PC-9 (cell line): ENCODE data around the gene SELENON. TPM values are rescaled to one million over a fixed set of nuclear protein-coding genes. Genes with fewer than 3 reads are reported as not detected.

Experiments
- BruUV-seq: library from RNA; stranded (reverse); fragments of 400-500 nt; replicated peaks from 2 replicates; lab custom pipeline; 2021; lab: Mats Ljungman, UMichigan
- CTCF ChIA-PET: fragments of 300-600 bp; sonication (Branson Sonifier 250); formaldehyde crosslinking; loops from one replicate; lab custom pipeline; 2022; ENCODE audit warnings: antibody characterized with exemption; lab: Charles Lee
- POLR2A ChIA-PET: fragments of 300-600 bp; sonication (Branson Sonifier 250); formaldehyde crosslinking; loops from one replicate; lab custom pipeline; 2022; ENCODE audit warnings: antibody characterized with exemption; ENCODE audit not compliant: unreplicated experiment; lab: Charles Lee
- DNase-seq, 2 experiments: peaks; one replicate each; pipeline versions ENCODE4 v3.0.0 to v3.0.0-alpha.2; 2015 to 2022; ENCODE audit warnings: mixed read lengths in 1 of 2
- H2AFZ ChIP-seq: fragments of 200-600 bp; sonication (generic); 2 replicates; pipeline ENCODE4 v1.8.1; 2017; ENCODE audit warnings: antibody characterized with exemption
- H3F3A ChIP-seq: fragments of 200-600 bp; sonication (generic); 2 replicates; pipeline ENCODE4 v1.8.1; 2017; ENCODE audit warnings: antibody characterized with exemption, mild to moderate bottlenecking, low read depth; ENCODE audit not compliant: insufficient read depth
- H3K27ac ChIP-seq: fragments of 200-600 bp; sonication (generic); 2 replicates; pipeline ENCODE4 v1.6.1; 2016; ENCODE audit warnings: mixed run types
- H3K27me3 ChIP-seq: fragments of 200-600 bp; sonication (generic); 2 replicates; pipeline ENCODE4 v1.6.1; 2016; ENCODE audit warnings: low read depth, mixed run types; ENCODE audit not compliant: insufficient read depth
- H3K36me3 ChIP-seq: fragments of 200-600 bp; sonication (generic); 2 replicates; pipeline ENCODE4 v1.6.1; 2016; ENCODE audit warnings: low read depth, mixed run types
- H3K4me1 ChIP-seq: fragments of 200-600 bp; sonication (generic); replicated peaks from 2 replicates; pipeline ENCODE4 v1.6.1; 2016; ENCODE audit warnings: mixed run types; ENCODE audit not compliant: insufficient read depth
- H3K4me2 ChIP-seq: fragments of 200-600 bp; sonication (generic); 2 replicates; pipeline ENCODE4 v1.6.1; 2017; ENCODE audit warnings: mixed run types
- H3K4me3 ChIP-seq: fragments of 200-600 bp; sonication (generic); 2 replicates; pipeline ENCODE4 v1.6.1; 2016; ENCODE audit warnings: mixed run types
- H3K79me2 ChIP-seq: fragments of 200-600 bp; sonication (generic); 2 replicates; pipeline ENCODE4 v1.6.1; 2017; ENCODE audit warnings: low read depth, mixed run types
- H3K9me2 ChIP-seq: fragments of 200-600 bp; sonication (generic); 2 replicates; pipeline ENCODE4 v1.8.1; 2017; ENCODE audit warnings: mild to moderate bottlenecking; ENCODE audit not compliant: insufficient read depth
- H3K9me3 ChIP-seq: fragments of 200-600 bp; sonication (generic); 2 replicates; pipeline ENCODE4 v1.8.1; 2016; ENCODE audit warnings: low read depth; ENCODE audit not compliant: insufficient read depth
- H4K20me1 ChIP-seq: fragments of 200-600 bp; sonication (generic); 2 replicates; pipeline ENCODE4 v1.8.1; 2017; ENCODE audit not compliant: insufficient read depth
- CTCF ChIP-seq: fragments of 200-600 bp; sonication (generic); conservative IDR thresholded peaks from 2 replicates; pipeline ENCODE4 v1.6.1; 2017; ENCODE audit warnings: mixed run types, antibody characterized with exemption, mild to moderate bottlenecking, moderate library complexity
- EZH2 ChIP-seq: fragments of 200-600 bp; sonication (generic); IDR thresholded peaks from 2 replicates; pipeline ENCODE4 v1.8.0; 2017; ENCODE audit warnings: antibody characterized with exemption, low read depth
- intact Hi-C: fragments of 100-400 bp; cut with micrococcal nuclease; formaldehyde crosslinking; loops from one replicate; pipeline ENCODE4 v1.10.0; 2022; ENCODE audit not compliant: unreplicated experiment
- total RNA-seq: library from RNA; stranded (reverse); gene quantifications from 2 replicates; pipeline ENCODE4 v1.2.3, GENCODE V29; 2021

SELENON gene
- total RNA-seq, 1 experiment from 2014 or later, result 44.3 TPM

- no peaks in the 10 kb centered on the region for H3K36me3 ChIP-seq
- TSS peak; percentile 10 for BruUV-seq
- POLR2A ChIA-PET, result interaction anchor here (0.8 kb wide), 1 partner anchor 1176 kb away, joined by 6 read pairs; no protein-coding TSS in a partner anchor
- no peaks in the 10 kb centered on the region for H3K9me2 ChIP-seq
- no peaks in the 10 kb centered on the region for H4K20me1 ChIP-seq
- CTCF ChIA-PET, result no interaction called here
- peaks cover 54% of the 10 kb centered on the region for H3K79me2 ChIP-seq
- peaks cover 9% of the 10 kb centered on the region; the same call in 1 of the 2 replicates for H3F3A ChIP-seq
- peaks cover 10% of the 10 kb centered on the region for H3K4me1 ChIP-seq
- no peaks in the 10 kb centered on the region for H3K27me3 ChIP-seq
- DNase-seq, result no peak
- H3K27ac ChIP-seq, result peak overlapping the region; percentile 74; the same call in 1 of the 2 replicates
- H3K4me3 ChIP-seq, result peak overlapping the region; percentile 99
- peak overlapping the region; percentile 94 for H2AFZ ChIP-seq
- intact Hi-C loops, result loop anchor here (2.0 kb wide), 2 partner anchors 16 to 36 kb away; partner anchors contain the start of gene PAQR7
- peak overlapping the region; percentile 97 for H3K4me2 ChIP-seq
- TF ChIP-seq CTCF, result no peak
- TF ChIP-seq EZH2, result no peak
- no peaks in the 10 kb centered on the region for H3K9me3 ChIP-seq
Observed at GRCh38 chr1:25858494-25858893, 58.5 kb downstream of the SELENON start.

- Histone ChIP-seq H3K79me2 (peaks cover 47% of the 10 kb centered on the region), H3K27ac (peak within 1 kb of the TSS; percentile 74), H3K4me3 (peak within 1 kb of the TSS; percentile 99), H3K4me2 (peak within 1 kb of the TSS; percentile 97), H2AFZ (peak within 1 kb of the TSS; percentile 94), H4K20me1 (no peaks in the 10 kb centered on the region), H3F3A (peaks cover 9% of the 10 kb centered on the region; the same call in 1 of the 2 replicates), H3K36me3 (no peaks in the 10 kb centered on the region), H3K4me1 (peaks cover 10% of the 10 kb centered on the region), H3K9me2 (no peaks in the 10 kb centered on the region), H3K9me3 (no peaks in the 10 kb centered on the region), H3K27me3 (no peaks in the 10 kb centered on the region)
- intact Hi-C loops, result loop anchor here (2.0 kb wide), 2 partner anchors 16 to 36 kb away; partner anchors contain the start of gene PAQR7
- ChIA-PET CTCF (no interaction called here), POLR2A (interaction anchor here (0.6 to 0.8 kb wide), 2 partner anchors 309 to 1176 kb away, joined by 3 to 6 read pairs; no protein-coding TSS in a partner anchor)
- TF ChIP-seq EZH2, result no peak
- DNase-seq, result peak; percentile 64 to 89
- TSS peak; percentile 93 for BruUV-seq
Observed at GRCh38 chr1:25858906-25859789, 59.2 kb downstream of the SELENON start, which contains the start of gene AUNIP. Gene AUNIP (minus strand): TSS chr1:25859457. CDS start chr1:25859357, 100 bp downstream.

GRCh38 chr1:25861316-25862286 is 61.6 kb downstream of the SELENON start:
- Histone ChIP-seq H3K9me2 (no peaks in the 10 kb centered on the region), H3K4me3 (no peak overlapping the region), H3K27ac (no peak overlapping the region), H2AFZ (no peak overlapping the region), H3K9me3 (no peaks in the 10 kb centered on the region), H3F3A (peaks cover 9% of the 10 kb centered on the region; the same call in 1 of the 2 replicates), H3K4me2 (no peak overlapping the region), H3K36me3 (no peaks in the 10 kb centered on the region), H3K79me2 (peaks cover 24% of the 10 kb centered on the region), H4K20me1 (no peaks in the 10 kb centered on the region), H3K27me3 (no peaks in the 10 kb centered on the region), H3K4me1 (peaks cover 10% of the 10 kb centered on the region)
- intact Hi-C loops, result no loop called here
- DNase-seq, result no peak
- BruUV-seq, result no TSS peak
- POLR2A ChIA-PET, result no interaction called here
- TF ChIP-seq EZH2 (no peak), CTCF (no peak)
- CTCF ChIA-PET, result interaction anchor here (0.9 kb wide), 1 partner anchor 14 kb away, joined by 3 read pairs; the partner anchor contains the start of gene PAQR7
